RWPE1 (cell line): Measurements from ENCODE around the gene RBP3.

ENCODE experiments used
- CTCF ChIA-PET: fragments of 350-600 bp; sonication (Branson Sonifier 250); formaldehyde crosslinking; extraction: SDS; loops from one replicate; lab custom pipeline; 2021; lab: Yijun Ruan, JAX
- POLR2A ChIA-PET: fragments of 400-600 bp; formaldehyde crosslinking; extraction: SDS; loops from one replicate; lab custom pipeline; 2020; ENCODE audit warnings: antibody characterized with exemption; ENCODE audit not compliant: low non-redundant PET; lab: Yijun Ruan, JAX
- DNase-seq: peaks from one replicate; pipeline ENCODE4 v3.0.0; 2012; ENCODE audit warnings: low spot score
- H3K27ac ChIP-seq: fragments of 450-650 bp; 2 replicates; pipeline ENCODE4 v1.5.1; 2017
- CTCF ChIP-seq: fragments of 450-650 bp; conservative IDR thresholded peaks from 2 replicates; pipeline ENCODE4 v1.5.1; 2017; ENCODE audit warnings: low read depth, mild to moderate bottlenecking

The RBP3 gene

GRCh38 chr10:47361293-47361692 lies 13.1 kb downstream of the RBP3 start:
- ChIA-PET POLR2A (no interaction called here), CTCF (interaction anchor here (0.6 to 1.2 kb wide), 4 partner anchors 11 to 337 kb away, joined by 3 to 7 read pairs (median 3); no protein-coding TSS in a partner anchor)
- no peak overlapping the region for H3K27ac ChIP-seq
- peak; percentile 73 for TF ChIP-seq CTCF
- peak; percentile 32 for DNase-seq

- no peak overlapping the region for H3K27ac ChIP-seq
- DNase-seq: peak; percentile 42
- POLR2A ChIA-PET: no interaction called here
- TF ChIP-seq CTCF: no peak
- CTCF ChIA-PET: interaction anchor here (0.6 to 1.6 kb wide), 7 partner anchors 10 to 338 kb away, joined by 3 to 7 read pairs (median 3); no protein-coding TSS in a partner anchor
These were observed 14.0 kb downstream of the RBP3 start for GRCh38 chr10:47362199-47362598.

GRCh38 chr10:47363781-47364180 lies 15.6 kb downstream of the RBP3 start:
- no peak overlapping the region for H3K27ac ChIP-seq
- DNase-seq: no peak
- CTCF ChIA-PET: interaction anchor here (1.6 kb wide), 1 partner anchor 339 kb away, joined by 4 read pairs; no protein-coding TSS in a partner anchor
- no peak for TF ChIP-seq CTCF
- POLR2A ChIA-PET: no interaction called here

GRCh38 chr10:47364366-47364765 lies 16.2 kb downstream of the RBP3 start:
- no peak overlapping the region for H3K27ac ChIP-seq
- CTCF ChIA-PET: interaction anchor here (0.5 kb wide), 1 partner anchor 44 kb away, joined by 3 read pairs; no protein-coding TSS in a partner anchor
- TF ChIP-seq CTCF: no peak
- POLR2A ChIA-PET: no interaction called here
- DNase-seq: no peak

GRCh38 chr10:47364911-47365310 lies 16.7 kb downstream of the RBP3 start:
- no peak for TF ChIP-seq CTCF
- ChIA-PET POLR2A (no interaction called here), CTCF (no interaction called here)
- DNase-seq: no peak
- H3K27ac ChIP-seq: no peak overlapping the region

- POLR2A ChIA-PET: interaction anchor here (0.7 kb wide), 1 partner anchor 12 kb away, joined by 3 read pairs; no protein-coding TSS in a partner anchor
- no peak overlapping the region for H3K27ac ChIP-seq
- TF ChIP-seq CTCF: no peak
- DNase-seq: no peak
- CTCF ChIA-PET: no interaction called here
These were observed 17.4 kb downstream of the RBP3 start for GRCh38 chr10:47365431-47366180.
